Psoas muscle (tissue), 8 donors: Measurements from ENCODE around the gene SPINK5. TPM values are rescaled to one million over a fixed set of nuclear protein-coding genes. Genes with fewer than 3 reads are reported as not detected.

Experiments
- ATAC-seq, 4 donors: fragments of 200-7000 bp; cut with Tn5 transposase; one replicate each; pipeline ENCODE4 v1.9.1; 2020; ENCODE audit warnings: moderate library complexity in 3 of 4, mild to moderate bottlenecking in 2 of 4
- DNase-seq, 2 donors: peaks; one replicate each; pipeline ENCODE4 v3.0.0-alpha.2; 2020
- H3K27ac ChIP-seq: fragments of 200-600 bp; one replicate; pipeline ENCODE4 v1.8.0; 2022
- H3K27me3 ChIP-seq, 3 donors: fragments of 200-600 bp in 1 of 3; one replicate each; pipeline versions ENCODE4 v1.6.1 to v1.8.0; 2013 to 2022; ENCODE audit warnings: low read length in 2 of 3, mild to moderate bottlenecking in 2 of 3, moderate library complexity in 1 of 3; ENCODE audit not compliant: insufficient read depth in 3 of 3
- H3K36me3 ChIP-seq, 2 donors: fragments of 200-600 bp in 1 of 2; one replicate each; pipeline versions ENCODE4 v1.6.1 to v1.8.0; 2013 to 2022; ENCODE audit warnings: low read depth in 1 of 2, mild to moderate bottlenecking in 1 of 2, moderate library complexity in 1 of 2; ENCODE audit not compliant: insufficient read depth in 1 of 2
- H3K4me1 ChIP-seq: fragments of 200-600 bp; one replicate; pipeline ENCODE4 v1.8.0; 2022
- H3K4me3 ChIP-seq: fragments of 200-600 bp; one replicate; pipeline ENCODE4 v1.8.0; 2022; ENCODE audit warnings: mild to moderate bottlenecking
- H3K9me3 ChIP-seq: fragments of 200-600 bp; one replicate; pipeline ENCODE4 v1.8.0; 2022
- WGBS, 3 donors: extraction: QIAGEN DNeasy Blood & Tissue Kit; methylation state at CpG; one replicate each; pipeline versions ENCODE4 v1.1.6 to v1.1.7; 2013; 5-methylcytosine and 5-hydroxymethylcytosine counted together
- intact Hi-C, 2 donors: fragments of 100-400 bp; cut with DNase I; formaldehyde crosslinking; loops; one replicate each; pipeline versions ENCODE4 v1.11.0 to v1.14.2; 2022
- polyA plus RNA-seq, 3 donors: library from polyadenylated mRNA; stranded (reverse); fragments of 200-250 nt; gene quantifications; one replicate each; pipeline ENCODE4 v1.2.3, GENCODE V29; 2013
- total RNA-seq, 4 donors: library from RNA; stranded (reverse); fragmentation: NEBNext Ultra II Directional in 2 of 4; extraction: Animal tissue kit (Norgen Biotek cat#: 25700) in 2 of 4; gene quantifications; one replicate each; pipeline versions ENCODE4 v1.2.1 to v1.2.4, GENCODE V29; 2021 to 2023
- TF ChIP-seq, protein P1 (sequence below): fragments of 200-600 bp; IDR thresholded peaks from one replicate; pipeline ENCODE4 v1.8.0; 2022; ENCODE audit warnings: antibody characterized with exemption
- donor health status: healthy with polysubstance abuse.
- donor health status: DM: no; HTN: no; CAD: no; lungs with moderate emphysema.
- donor health status: Bipolar disorder and iron deficiency.
- donor health status: healthy.
- donor health status: DM: yes; HTN: yes; CAD: no.
- donor health status: DM: no; HTN: no; CAD: no.
- donor health status: DM: no; HTN: no; CAD: no.
- donor health status: DM: yes; HTN: yes; CAD: no.

SPINK5 gene
- total and polyA plus RNA-seq, 7 donors, result 0.05 to 0.90 (median 0.29) TPM; not detected in 1

DNA sequence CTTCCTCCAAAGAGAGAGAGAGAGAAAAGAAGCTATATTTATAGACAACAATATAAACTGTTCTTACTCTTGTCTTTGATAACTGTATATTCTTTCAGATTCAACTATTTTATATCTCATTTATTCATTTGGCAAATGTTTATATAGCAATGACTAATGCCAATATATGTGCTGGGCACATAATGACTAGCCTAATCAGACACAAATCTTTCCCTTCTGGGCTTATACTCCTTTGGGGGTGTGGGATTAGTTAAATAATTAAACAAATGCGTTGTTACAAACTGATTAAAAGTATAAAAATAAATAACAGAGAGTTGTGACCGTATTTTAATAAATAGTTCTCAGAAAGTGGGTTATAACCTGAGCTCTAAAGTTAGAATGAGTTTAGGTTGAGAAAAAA is 108.6 kb downstream of the SPINK5 start:
- 65 to 73% (median 70%) methylated on average over 2 of the region's 2 CpGs for WGBS, 3 donors
- intact Hi-C loops, result loop anchor here in 1 of 2 donors (10.0 kb wide), 1 partner anchor 562 kb away; no protein-coding TSS in a partner anchor
- TF ChIP-seq, protein P1, sequence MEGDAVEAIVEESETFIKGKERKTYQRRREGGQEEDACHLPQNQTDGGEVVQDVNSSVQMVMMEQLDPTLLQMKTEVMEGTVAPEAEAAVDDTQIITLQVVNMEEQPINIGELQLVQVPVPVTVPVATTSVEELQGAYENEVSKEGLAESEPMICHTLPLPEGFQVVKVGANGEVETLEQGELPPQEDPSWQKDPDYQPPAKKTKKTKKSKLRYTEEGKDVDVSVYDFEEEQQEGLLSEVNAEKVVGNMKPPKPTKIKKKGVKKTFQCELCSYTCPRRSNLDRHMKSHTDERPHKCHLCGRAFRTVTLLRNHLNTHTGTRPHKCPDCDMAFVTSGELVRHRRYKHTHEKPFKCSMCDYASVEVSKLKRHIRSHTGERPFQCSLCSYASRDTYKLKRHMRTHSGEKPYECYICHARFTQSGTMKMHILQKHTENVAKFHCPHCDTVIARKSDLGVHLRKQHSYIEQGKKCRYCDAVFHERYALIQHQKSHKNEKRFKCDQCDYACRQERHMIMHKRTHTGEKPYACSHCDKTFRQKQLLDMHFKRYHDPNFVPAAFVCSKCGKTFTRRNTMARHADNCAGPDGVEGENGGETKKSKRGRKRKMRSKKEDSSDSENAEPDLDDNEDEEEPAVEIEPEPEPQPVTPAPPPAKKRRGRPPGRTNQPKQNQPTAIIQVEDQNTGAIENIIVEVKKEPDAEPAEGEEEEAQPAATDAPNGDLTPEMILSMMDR, result no peak

GRCh38 chr5:148176480-148176879 is 112.7 kb downstream of the SPINK5 start:
- TF ChIP-seq, protein P1, result no peak
- no peaks in the 10 kb centered on the region for H3K36me3 ChIP-seq
- DNase-seq, result no peak
- ATAC-seq, result no peak
- H3K4me1 ChIP-seq, result no peaks in the 10 kb centered on the region
- H3K27ac ChIP-seq, result no peak overlapping the region
- no peaks in the 10 kb centered on the region for H3K9me3 ChIP-seq
- H3K4me3 ChIP-seq, result no peak overlapping the region
- intact Hi-C loops, result loop anchor here (5.0 to 10.0 kb wide), 2 partner anchors 201 to 558 kb away; no protein-coding TSS in a partner anchor
- WGBS, 3 donors, result 37 to 48% (median 39%) methylated on average over 2 of the region's 2 CpGs
- H3K27me3 ChIP-seq, result no peaks in the 10 kb centered on the region

More for the DNA sequence above, 108.6 kb downstream of the SPINK5 start:
- H3K36me3 ChIP-seq, result no peaks in the 10 kb centered on the region
- H3K4me3 ChIP-seq, result no peak overlapping the region
- H3K4me1 ChIP-seq, result no peaks in the 10 kb centered on the region
- H3K27ac ChIP-seq, result no peak overlapping the region
- H3K27me3 ChIP-seq, result no peaks in the 10 kb centered on the region
- DNase-seq (no peak), ATAC-seq (no peak)
- H3K9me3 ChIP-seq, result no peaks in the 10 kb centered on the region

GRCh38 chr5:148177207-148177606 is 113.4 kb downstream of the SPINK5 start:
- no peaks in the 10 kb centered on the region for H3K9me3 ChIP-seq
- no peak overlapping the region for H3K27ac ChIP-seq
- 68 to 93% (median 79%) methylated on average over 1 of the region's 1 CpG for WGBS, 3 donors
- intact Hi-C loops, result loop anchor here (5.0 to 10.0 kb wide), 2 partner anchors 200 to 558 kb away; no protein-coding TSS in a partner anchor
- TF ChIP-seq, protein P1, result no peak
- no peak for ATAC-seq
- no peak overlapping the region for H3K4me3 ChIP-seq
- H3K36me3 ChIP-seq, result no peaks in the 10 kb centered on the region
- no peaks in the 10 kb centered on the region for H3K4me1 ChIP-seq
- no peaks in the 10 kb centered on the region for H3K27me3 ChIP-seq
- no peak for DNase-seq

DNA sequence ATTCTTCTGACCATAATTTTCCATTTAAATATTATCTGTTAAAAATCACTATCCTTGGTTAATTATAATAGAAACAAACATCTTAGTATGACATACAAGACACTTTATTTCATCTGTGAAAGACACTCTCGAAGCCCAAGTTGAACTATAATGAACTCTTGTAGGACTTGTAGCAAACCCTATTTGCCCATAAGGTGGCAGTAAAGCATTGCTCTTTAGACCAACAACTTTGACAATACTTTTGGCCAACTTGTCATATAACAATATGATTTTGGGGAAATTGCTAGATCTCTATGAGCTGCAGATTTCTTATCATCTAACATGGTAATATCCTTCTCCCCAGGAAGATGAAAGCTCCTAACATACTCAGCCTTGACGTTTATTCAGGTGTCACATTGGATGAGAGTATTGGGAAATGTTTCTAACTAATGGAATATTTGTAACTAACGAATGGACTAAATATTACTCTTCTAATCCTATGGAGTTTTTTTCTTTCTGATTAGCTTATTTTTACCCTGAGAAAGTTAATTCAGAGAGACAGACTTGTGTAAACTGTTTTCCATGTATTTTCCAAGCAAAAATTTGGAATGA is 115.5 kb downstream of the SPINK5 start:
- no peaks in the 10 kb centered on the region for H3K27me3 ChIP-seq
- no peak overlapping the region for H3K27ac ChIP-seq
- WGBS, 3 donors, result 37 to 40% (median 40%) methylated on average over 3 of the region's 3 CpGs
- TF ChIP-seq, protein P1, result peak; percentile 55
- intact Hi-C loops, result loop anchor here (5.0 to 10.0 kb wide), 2 partner anchors 198 to 555 kb away; no protein-coding TSS in a partner anchor
- DNase-seq (no peak), ATAC-seq (peak in 2 of 4 donors; percentile 53 to 74)
- no peak overlapping the region for H3K4me3 ChIP-seq
- no peaks in the 10 kb centered on the region for H3K9me3 ChIP-seq
- no peaks in the 10 kb centered on the region for H3K36me3 ChIP-seq
- no peaks in the 10 kb centered on the region for H3K4me1 ChIP-seq
